AG20443 (cell line): ENCODE measurements around the gene HEY2.
"Not testable (repeated sequence)": the region's sequence is repeated elsewhere in the genome, so short reads cannot be mapped to it uniquely, and the experiment has no call there.

ENCODE experiments used
- DNase-seq: peaks from one replicate; pipeline ENCODE4 v3.0.0; 2012; ENCODE audit warnings: low spot score, mixed read lengths

HEY2 gene

GRCh38 chr6:125797120-125797885 is 47.9 kb downstream of the HEY2 start:
- DNase-seq: no peak

- no peak for DNase-seq
These were observed 48.5 kb downstream of the HEY2 start for GRCh38 chr6:125797886-125798444.

- no peak for DNase-seq
These were observed 49.5 kb downstream of the HEY2 start for GRCh38 chr6:125798734-125799508.

GRCh38 chr6:125802383-125802782 is 53.0 kb downstream of the HEY2 start:
- no peak for DNase-seq

- DNase-seq: no peak
These were observed 53.5 kb downstream of the HEY2 start for GRCh38 chr6:125802943-125803377.

- DNase-seq: no peak
These were observed 54.8 kb downstream of the HEY2 start for GRCh38 chr6:125804264-125804663.

- not testable (repeated sequence) for DNase-seq
These were observed 55.5 kb downstream of the HEY2 start for GRCh38 chr6:125804866-125805425.

- no peak for DNase-seq
These were observed 57.4 kb downstream of the HEY2 start for GRCh38 chr6:125806813-125807212.

GRCh38 chr6:125807293-125807692 is 57.9 kb downstream of the HEY2 start:
- no peak for DNase-seq

GRCh38 chr6:125808060-125808459 is 58.6 kb downstream of the HEY2 start:
- no peak for DNase-seq

- no peak for DNase-seq
These were observed 59.2 kb downstream of the HEY2 start for GRCh38 chr6:125808591-125808990.

GRCh38 chr6:125809570-125810170 is 60.2 kb downstream of the HEY2 start:
- no peak for DNase-seq

GRCh38 chr6:125810445-125810844 is 61.0 kb downstream of the HEY2 start:
- DNase-seq: no peak
